HL-60 (cell line): ENCODE data around the gene CLN5.
"Not testable (repeated sequence)": the region's sequence is repeated elsewhere in the genome, so short reads cannot be mapped to it uniquely, and the experiment has no call there.

Source experiments
- DNase-seq, 2 experiments: peaks; one replicate each; pipeline ENCODE4 v3.0.0-alpha.2; 2010 to 2020; ENCODE audit warnings: low read depth in 1 of 2, low spot score in 1 of 2
- H3K27ac ChIP-seq: fragments of 250-450 bp; sonication (Bioruptor Pico); replicated peaks from 2 replicates; pipeline ENCODE4 v1.5.1; 2020; ENCODE audit warnings: mild to moderate bottlenecking, moderate library complexity
- H3K27me3 ChIP-seq: fragments of 250-450 bp; sonication (Bioruptor Pico); 2 replicates; pipeline ENCODE4 v1.5.1; 2021; ENCODE audit warnings: mild to moderate bottlenecking, moderate library complexity; ENCODE audit not compliant: insufficient read depth, poor library complexity, severe bottlenecking
- H3K4me3 ChIP-seq: replicated peaks from 2 replicates; pipeline ENCODE4 v1.5.1; 2011; ENCODE audit warnings: mild to moderate bottlenecking, control low read depth, low read length; ENCODE audit not compliant: insufficient read depth
- CTCF ChIP-seq: IDR thresholded peaks from one replicate; pipeline ENCODE4 v1.5.1; 2011; ENCODE audit warnings: low read length, control low read depth, inconsistent platforms; ENCODE audit not compliant: insufficient read depth
- GABPA ChIP-seq: IDR thresholded peaks from 2 replicates; pipeline ENCODE4 v1.6.1; 2012; ENCODE audit warnings: low read depth
- POLR2AphosphoS5 ChIP-seq: IDR thresholded peaks from 2 replicates; pipeline ENCODE4 v1.6.1; 2012; ENCODE audit warnings: low read depth
- REST ChIP-seq: IDR thresholded peaks from 2 replicates; pipeline ENCODE4 v1.6.1; 2012; ENCODE audit warnings: low read depth; ENCODE audit not compliant: insufficient replicate concordance
- SPI1 ChIP-seq: IDR thresholded peaks from 2 replicates; pipeline ENCODE4 v1.6.1; 2012; ENCODE audit warnings: low read depth, mild to moderate bottlenecking, borderline replicate concordance

Gene CLN5

GRCh38 chr13:77002590-77003190 lies 10.8 kb downstream of the CLN5 start:
- Histone ChIP-seq H3K27ac (no peak overlapping the region), H3K27me3 (no peaks in the 10 kb centered on the region), H3K4me3 (no peak overlapping the region)
- no peak for DNase-seq
- no peak for TF ChIP-seq POLR2AphosphoS5
- no peak for TF ChIP-seq GABPA
- no peak for TF ChIP-seq SPI1
- TF ChIP-seq REST = no peak
- TF ChIP-seq CTCF = no peak

- not testable (repeated sequence) for H3K27me3 ChIP-seq, H3K27ac ChIP-seq, DNase-seq, H3K4me3 ChIP-seq
These were observed 16.5 kb downstream of the CLN5 start for GRCh38 chr13:77008337-77008736.

- no peak overlapping the region for H3K4me3 ChIP-seq
- no peak for DNase-seq
- H3K27ac ChIP-seq = no peak overlapping the region
- H3K27me3 ChIP-seq = no peaks in the 10 kb centered on the region
- TF ChIP-seq REST (no peak), SPI1 (no peak), POLR2AphosphoS5 (no peak), CTCF (no peak), GABPA (no peak)
These were observed 17.1 kb downstream of the CLN5 start for GRCh38 chr13:77009011-77009410.

GRCh38 chr13:77009719-77010118 lies 17.8 kb downstream of the CLN5 start:
- H3K27me3 ChIP-seq = not testable (repeated sequence)

GRCh38 chr13:77013853-77014542 lies 22.1 kb downstream of the CLN5 start:
- H3K27me3 ChIP-seq = no peaks in the 10 kb centered on the region
- H3K27ac ChIP-seq = peak overlapping the region; percentile 25; the same call in 1 of the 2 replicates
- TF ChIP-seq GABPA (no peak), CTCF (no peak)
- H3K4me3 ChIP-seq = no peak overlapping the region
- peak in 1 of 2 experiments; percentile 26 for DNase-seq

More at GRCh38 chr13:77009719-77010118, 17.8 kb downstream of the CLN5 start:
- H3K4me3 ChIP-seq, DNase-seq, H3K27ac ChIP-seq: not testable (repeated sequence)
